Activated naive CD8-positive, alpha-beta T cell treated with anti-CD3 and anti-CD28 coated beads, Interleukin-2, amount 10 ng/mL, durations not matched to agents 7 days and 5 days (primary cell): ENCODE data around the gene OPHN1. TPM values are rescaled to one million over a fixed set of nuclear protein-coding genes. Genes with fewer than 3 reads are reported as not detected.

ENCODE experiments used
- ATAC-seq: fragments of 150-1000 bp; cut with Tn5 transposase; one replicate; pipeline ENCODE4 v1.10.0; 2021; ENCODE audit warnings: low read depth, moderate library complexity
- POLR2A ChIA-PET: fragments of 350-600 bp; sonication (Branson Sonifier 250); formaldehyde crosslinking; loops from one replicate; lab custom pipeline; 2021; ENCODE audit warnings: antibody characterized with exemption; lab: Charles Lee
- DNase-seq: peaks from one replicate; pipeline ENCODE4 v3.0.0; 2021
- H3K27ac Mint-ChIP-seq: one replicate; pipeline ENCODE4 v1.8.0; 2022; ENCODE audit warnings: mild to moderate bottlenecking, mixed read lengths
- H3K27me3 Mint-ChIP-seq: one replicate; pipeline ENCODE4 v1.8.0; 2022; ENCODE audit warnings: mild to moderate bottlenecking, moderate library complexity, mixed read lengths
- H3K36me3 Mint-ChIP-seq: one replicate; pipeline ENCODE4 v1.8.0; 2021; ENCODE audit warnings: mild to moderate bottlenecking, mixed read lengths
- H3K4me1 Mint-ChIP-seq: one replicate; pipeline ENCODE4 v1.8.0; 2021; ENCODE audit warnings: mixed read lengths
- H3K4me3 Mint-ChIP-seq: one replicate; pipeline ENCODE4 v1.8.0; 2022; ENCODE audit warnings: mild to moderate bottlenecking, moderate library complexity, mixed read lengths
- H3K9me3 Mint-ChIP-seq: one replicate; pipeline ENCODE4 v1.8.0; 2021; ENCODE audit warnings: mixed read lengths
- total RNA-seq, 2 experiments: library from RNA; stranded (reverse); gene quantifications; one replicate each; pipeline ENCODE4 v1.2.3, GENCODE V29; 2021

The OPHN1 gene
- total RNA-seq, 2 experiments from 2014 or later = 0.09 to 0.44 TPM

GRCh38 chrX:67998540-67998939 lies 434.8 kb downstream of the OPHN1 start:
- H3K27ac Mint-ChIP-seq = no peak overlapping the region
- POLR2A ChIA-PET = no interaction called here
- no peaks in the 10 kb centered on the region for H3K9me3 Mint-ChIP-seq
- ATAC-seq (no peak), DNase-seq (no peak)
- no peaks in the 10 kb centered on the region for H3K4me1 Mint-ChIP-seq
- no peak overlapping the region for H3K4me3 Mint-ChIP-seq
- no peaks in the 10 kb centered on the region for H3K27me3 Mint-ChIP-seq
- no peaks in the 10 kb centered on the region for H3K36me3 Mint-ChIP-seq

Other genes with a start within 250 kb of the OPHN1 start
- gene YIPF6, start 65.6 kb upstream of the OPHN1 start, total RNA-seq = 10 to 100 TPM; 14.4 to 17.2 TPM
- under 1 TPM; 0.85 to 0.86 TPM for gene STARD8, start 214.2 kb upstream of the OPHN1 start, total RNA-seq